DND-41 (cell line): ENCODE measurements around the gene ANKHD1.

ENCODE experiments used
- EZH2 ChIP-seq: IDR thresholded peaks from 3 replicates; pipeline ENCODE4 v1.6.1; 2012; ENCODE audit warnings: borderline replicate concordance, low read depth, mild to moderate bottlenecking, moderate library complexity, low read length, inconsistent platforms; ENCODE audit not compliant: severe bottlenecking
- TF ChIP-seq, protein P1 (sequence below): IDR thresholded peaks from 2 replicates; pipeline ENCODE4 v1.5.1; 2012; ENCODE audit warnings: borderline replicate concordance, low read length, moderate library complexity, mild to moderate bottlenecking; ENCODE audit not compliant: poor library complexity, severe bottlenecking; ENCODE audit errors: extremely low read depth

GRCh38 chr5:140469259-140469658 lies 67.6 kb downstream of the ANKHD1 start:
- TF ChIP-seq, protein P1, sequence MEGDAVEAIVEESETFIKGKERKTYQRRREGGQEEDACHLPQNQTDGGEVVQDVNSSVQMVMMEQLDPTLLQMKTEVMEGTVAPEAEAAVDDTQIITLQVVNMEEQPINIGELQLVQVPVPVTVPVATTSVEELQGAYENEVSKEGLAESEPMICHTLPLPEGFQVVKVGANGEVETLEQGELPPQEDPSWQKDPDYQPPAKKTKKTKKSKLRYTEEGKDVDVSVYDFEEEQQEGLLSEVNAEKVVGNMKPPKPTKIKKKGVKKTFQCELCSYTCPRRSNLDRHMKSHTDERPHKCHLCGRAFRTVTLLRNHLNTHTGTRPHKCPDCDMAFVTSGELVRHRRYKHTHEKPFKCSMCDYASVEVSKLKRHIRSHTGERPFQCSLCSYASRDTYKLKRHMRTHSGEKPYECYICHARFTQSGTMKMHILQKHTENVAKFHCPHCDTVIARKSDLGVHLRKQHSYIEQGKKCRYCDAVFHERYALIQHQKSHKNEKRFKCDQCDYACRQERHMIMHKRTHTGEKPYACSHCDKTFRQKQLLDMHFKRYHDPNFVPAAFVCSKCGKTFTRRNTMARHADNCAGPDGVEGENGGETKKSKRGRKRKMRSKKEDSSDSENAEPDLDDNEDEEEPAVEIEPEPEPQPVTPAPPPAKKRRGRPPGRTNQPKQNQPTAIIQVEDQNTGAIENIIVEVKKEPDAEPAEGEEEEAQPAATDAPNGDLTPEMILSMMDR = no peak
- TF ChIP-seq EZH2 = no peak
